IMR-90 (cell line): ENCODE measurements around the gene RTP5.

ENCODE experiments used
- CHD1 ChIP-seq: IDR thresholded peaks from 2 replicates; pipeline ENCODE4 v1.6.1; 2012; ENCODE audit warnings: low read depth, low read length, improper control_type of control experiment
- CTCF ChIP-seq: conservative IDR thresholded peaks from 2 replicates; pipeline ENCODE4 v1.5.1; 2012; ENCODE audit warnings: mild to moderate bottlenecking, low read depth, low read length, improper control_type of control experiment
- MXI1 ChIP-seq: IDR thresholded peaks from 2 replicates; pipeline ENCODE4 v1.6.1; 2012; ENCODE audit warnings: low read depth, mild to moderate bottlenecking, low read length, moderate library complexity, borderline replicate concordance
- POLR2A ChIP-seq: IDR thresholded peaks from 2 replicates; pipeline ENCODE4 v1.6.1; 2012; ENCODE audit warnings: mild to moderate bottlenecking, low read depth, low read length
- RAD21 ChIP-seq: IDR thresholded peaks from 2 replicates; pipeline ENCODE4 v1.6.1; 2012; ENCODE audit warnings: low read length, improper control_type of control experiment
- RCOR1 ChIP-seq: IDR thresholded peaks from 2 replicates; pipeline ENCODE4 v1.6.1; 2012; ENCODE audit warnings: mild to moderate bottlenecking, low read length, improper control_type of control experiment; ENCODE audit not compliant: insufficient replicate concordance
- SMC3 ChIP-seq: fragments of 150-350 bp; IDR thresholded peaks from 2 replicates; pipeline ENCODE4 v1.6.1; 2016; ENCODE audit warnings: low read depth, mild to moderate bottlenecking, antibody characterized with exemption, low read length, moderate library complexity

GRCh38 chr2:241885946-241886643, 16.6 kb downstream of the RTP5 start:
- TF ChIP-seq POLR2A (no peak), CTCF (no peak), SMC3 (no peak), RCOR1 (no peak), MXI1 (no peak), CHD1 (no peak), RAD21 (no peak)
